Mammary epithelial cell (primary cell): ENCODE data around the gene FHIP1A.

ENCODE experiments used
- CTCF ChIP-seq, 2 donors: IDR thresholded peaks in 1 of 2; conservative IDR thresholded peaks in 1 of 2; 2 replicates each; pipeline ENCODE4 v1.5.1; 2011 to 2012; ENCODE audit warnings: inconsistent platforms in 2 of 2, low read length in 2 of 2, mild to moderate bottlenecking in 2 of 2, control low read depth in 1 of 2, low read depth in 1 of 2; ENCODE audit not compliant: insufficient read depth in 1 of 2; ENCODE audit errors: extremely low read depth in 1 of 2
- EZH2 ChIP-seq: IDR thresholded peaks from 2 replicates; pipeline ENCODE4 v1.6.1; 2012; ENCODE audit warnings: low read length, inconsistent platforms, borderline replicate concordance

GRCh38 chr4:151434183-151434860 is 25.3 kb downstream of the FHIP1A start:
- no peak for TF ChIP-seq EZH2
- no peak for TF ChIP-seq CTCF (conservative IDR thresholded peaks at IDR 0.05 in 1 of 2, IDR thresholded peaks at IDR 0.05 in 1 of 2; ENCODE audit: extremely low read depth in 1 of 2, insufficient read depth in 1 of 2, low read depth in 1 of 2, low read length in 2 of 2)
